Measurements from ENCODE around the gene IL1RAPL1. TPM values are rescaled to one million over a fixed set of nuclear protein-coding genes. Genes with fewer than 3 reads are reported as not detected.

The IL1RAPL1 gene
- polyA plus RNA-seq, 1 of the 3 experiments (the other 2 are of a cell fraction), result 2.8 TPM

- CTCF ChIA-PET, result no interaction called here
- TF ChIP-seq TAF1 (IDR thresholded peaks at IDR 0.05; ENCODE audit: borderline replicate concordance, low read depth, low read length) (no peak), EP300 (IDR thresholded peaks at IDR 0.05; ENCODE audit: borderline replicate concordance in 1 of 2, low read depth in 1 of 2, low read length in 1 of 2) (no peak), MAX (IDR thresholded peaks at IDR 0.05; ENCODE audit: low read depth) (no peak), REST (IDR thresholded peaks at IDR 0.05; ENCODE audit: low read depth, low read length) (no peak), FOXM1 (IDR thresholded peaks at IDR 0.05; ENCODE audit: low read depth) (no peak), GATA2 (CRISPR knock-in tag; IDR thresholded peaks at IDR 0.05) (no peak)
- TF ChIP-seq, protein P1, sequence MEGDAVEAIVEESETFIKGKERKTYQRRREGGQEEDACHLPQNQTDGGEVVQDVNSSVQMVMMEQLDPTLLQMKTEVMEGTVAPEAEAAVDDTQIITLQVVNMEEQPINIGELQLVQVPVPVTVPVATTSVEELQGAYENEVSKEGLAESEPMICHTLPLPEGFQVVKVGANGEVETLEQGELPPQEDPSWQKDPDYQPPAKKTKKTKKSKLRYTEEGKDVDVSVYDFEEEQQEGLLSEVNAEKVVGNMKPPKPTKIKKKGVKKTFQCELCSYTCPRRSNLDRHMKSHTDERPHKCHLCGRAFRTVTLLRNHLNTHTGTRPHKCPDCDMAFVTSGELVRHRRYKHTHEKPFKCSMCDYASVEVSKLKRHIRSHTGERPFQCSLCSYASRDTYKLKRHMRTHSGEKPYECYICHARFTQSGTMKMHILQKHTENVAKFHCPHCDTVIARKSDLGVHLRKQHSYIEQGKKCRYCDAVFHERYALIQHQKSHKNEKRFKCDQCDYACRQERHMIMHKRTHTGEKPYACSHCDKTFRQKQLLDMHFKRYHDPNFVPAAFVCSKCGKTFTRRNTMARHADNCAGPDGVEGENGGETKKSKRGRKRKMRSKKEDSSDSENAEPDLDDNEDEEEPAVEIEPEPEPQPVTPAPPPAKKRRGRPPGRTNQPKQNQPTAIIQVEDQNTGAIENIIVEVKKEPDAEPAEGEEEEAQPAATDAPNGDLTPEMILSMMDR (IDR thresholded peaks at IDR 0.05), result no peak
- TF ChIP-seq, protein P2, sequence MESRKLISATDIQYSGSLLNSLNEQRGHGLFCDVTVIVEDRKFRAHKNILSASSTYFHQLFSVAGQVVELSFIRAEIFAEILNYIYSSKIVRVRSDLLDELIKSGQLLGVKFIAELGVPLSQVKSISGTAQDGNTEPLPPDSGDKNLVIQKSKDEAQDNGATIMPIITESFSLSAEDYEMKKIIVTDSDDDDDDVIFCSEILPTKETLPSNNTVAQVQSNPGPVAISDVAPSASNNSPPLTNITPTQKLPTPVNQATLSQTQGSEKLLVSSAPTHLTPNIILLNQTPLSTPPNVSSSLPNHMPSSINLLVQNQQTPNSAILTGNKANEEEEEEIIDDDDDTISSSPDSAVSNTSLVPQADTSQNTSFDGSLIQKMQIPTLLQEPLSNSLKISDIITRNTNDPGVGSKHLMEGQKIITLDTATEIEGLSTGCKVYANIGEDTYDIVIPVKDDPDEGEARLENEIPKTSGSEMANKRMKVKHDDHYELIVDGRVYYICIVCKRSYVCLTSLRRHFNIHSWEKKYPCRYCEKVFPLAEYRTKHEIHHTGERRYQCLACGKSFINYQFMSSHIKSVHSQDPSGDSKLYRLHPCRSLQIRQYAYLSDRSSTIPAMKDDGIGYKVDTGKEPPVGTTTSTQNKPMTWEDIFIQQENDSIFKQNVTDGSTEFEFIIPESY (IDR thresholded peaks at IDR 0.05; ENCODE audit: borderline replicate concordance, low read depth), result no peak
- no peaks in the 10 kb centered on the region for H3F3A ChIP-seq (replicated peaks; ENCODE audit: insufficient read depth)
- POLR2A ChIA-PET, result no interaction called here
- H3K27me3 ChIP-seq (ENCODE audit: insufficient read depth), result no peaks in the 10 kb centered on the region
- no peak overlapping the region for H3K27ac ChIP-seq (ENCODE audit: low read depth in 2 of 2, low read length in 1 of 2)
- no peaks in the 10 kb centered on the region for H4K20me1 ChIP-seq (ENCODE audit: insufficient read depth)
- DNase-seq, result no peak
- no peak overlapping the region for H3K4me2 ChIP-seq
- no peaks in the 10 kb centered on the region for H3K9me3 ChIP-seq
- no peaks in the 10 kb centered on the region for H3K36me3 ChIP-seq (replicated peaks in 1 of 2; ENCODE audit: control insufficient read depth in 1 of 2, insufficient read depth in 2 of 2, low read length in 1 of 2)
- no peak overlapping the region for H2AFZ ChIP-seq (ENCODE audit: low read depth)
- no peaks in the 10 kb centered on the region for H3K9me2 ChIP-seq
- H3K79me2 ChIP-seq (ENCODE audit: insufficient read depth), result no peaks in the 10 kb centered on the region
- WGBS (ENCODE audit: low lambda C conversion rate), result 0% methylated on average over 3 of the region's 3 CpGs
- H3K4me1 ChIP-seq (ENCODE audit: control insufficient read depth in 1 of 2, insufficient read depth in 2 of 2, low read depth in 1 of 2, low read length in 1 of 2), result no peaks in the 10 kb centered on the region
- H3K9ac ChIP-seq, result no peak overlapping the region
- no peak overlapping the region for H3K4me3 ChIP-seq (ENCODE audit: low read depth in 2 of 2, low read length in 1 of 2)
These were observed 359.6 kb downstream of the IL1RAPL1 start for GRCh38 chrX:28946846-28947245.

DNA sequence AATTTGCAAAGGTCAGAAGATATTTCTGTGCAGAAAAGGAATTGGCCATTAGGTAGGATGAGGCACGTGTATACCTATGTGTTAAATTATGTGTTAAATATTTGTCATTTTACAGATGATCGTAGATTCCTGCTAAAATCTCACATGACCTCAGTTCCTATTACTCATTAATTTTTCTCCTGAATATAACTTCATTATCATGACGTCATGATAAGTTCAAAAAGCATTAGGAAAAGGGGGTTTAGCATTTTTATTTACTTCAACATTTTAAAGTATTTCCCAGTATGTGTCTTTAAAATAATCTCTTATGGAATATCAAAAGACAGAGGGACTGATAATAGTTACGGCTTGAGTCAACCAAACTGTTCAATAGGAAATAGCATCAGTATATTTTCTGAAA lies 372.8 kb downstream of the IL1RAPL1 start:
- no peaks in the 10 kb centered on the region for H3K36me3 ChIP-seq (replicated peaks in 1 of 2; ENCODE audit: control insufficient read depth in 1 of 2, insufficient read depth in 2 of 2, low read length in 1 of 2)
- H4K20me1 ChIP-seq (ENCODE audit: insufficient read depth), result no peaks in the 10 kb centered on the region
- ChIA-PET POLR2A (no interaction called here), CTCF (no interaction called here)
- H3K4me2 ChIP-seq, result no peak overlapping the region
- H3K4me1 ChIP-seq (ENCODE audit: control insufficient read depth in 1 of 2, insufficient read depth in 2 of 2, low read depth in 1 of 2, low read length in 1 of 2), result no peaks in the 10 kb centered on the region
- no peaks in the 10 kb centered on the region; the same call in 1 of the 2 replicates for H3K27me3 ChIP-seq (ENCODE audit: insufficient read depth)
- H3K9ac ChIP-seq, result no peak overlapping the region
- H3K79me2 ChIP-seq (ENCODE audit: insufficient read depth), result no peaks in the 10 kb centered on the region
- H3F3A ChIP-seq (replicated peaks; ENCODE audit: insufficient read depth), result no peaks in the 10 kb centered on the region
- H3K4me3 ChIP-seq (ENCODE audit: low read depth in 2 of 2, low read length in 1 of 2), result no peak overlapping the region
- H3K27ac ChIP-seq (ENCODE audit: low read depth in 2 of 2, low read length in 1 of 2), result no peak overlapping the region
- no peaks in the 10 kb centered on the region for H3K9me2 ChIP-seq
- no peak for DNase-seq
- H2AFZ ChIP-seq (ENCODE audit: low read depth), result no peak overlapping the region
- H3K9me3 ChIP-seq, result no peaks in the 10 kb centered on the region
- WGBS (ENCODE audit: low lambda C conversion rate), result 8% methylated on average over 4 of the region's 4 CpGs
- TF ChIP-seq EP300 (IDR thresholded peaks at IDR 0.05; ENCODE audit: borderline replicate concordance in 1 of 2, low read depth in 1 of 2, low read length in 1 of 2) (no peak), RXRA (IDR thresholded peaks at IDR 0.05; ENCODE audit: borderline replicate concordance, low read depth) (no peak), ELF1 (IDR thresholded peaks at IDR 0.05) (no peak), GATA2 (CRISPR knock-in tag; IDR thresholded peaks at IDR 0.05) (no peak), FOXJ3 (CRISPR knock-in tag; IDR thresholded peaks at IDR 0.05) (no peak), NFIC (IDR thresholded peaks at IDR 0.05; ENCODE audit: borderline replicate concordance) (no peak), JUND (IDR thresholded peaks at IDR 0.05) (no peak), TCF12 (IDR thresholded peaks at IDR 0.05) (no peak), TEAD4 (IDR thresholded peaks at IDR 0.05; ENCODE audit: borderline replicate concordance, insufficient read depth) (no peak), SMC3 (IDR thresholded peaks at IDR 0.05; ENCODE audit: low read depth, low read length) (no peak), RAD21 (IDR thresholded peaks at IDR 0.05; ENCODE audit: low read length) (no peak)
- TF ChIP-seq, protein P3, sequence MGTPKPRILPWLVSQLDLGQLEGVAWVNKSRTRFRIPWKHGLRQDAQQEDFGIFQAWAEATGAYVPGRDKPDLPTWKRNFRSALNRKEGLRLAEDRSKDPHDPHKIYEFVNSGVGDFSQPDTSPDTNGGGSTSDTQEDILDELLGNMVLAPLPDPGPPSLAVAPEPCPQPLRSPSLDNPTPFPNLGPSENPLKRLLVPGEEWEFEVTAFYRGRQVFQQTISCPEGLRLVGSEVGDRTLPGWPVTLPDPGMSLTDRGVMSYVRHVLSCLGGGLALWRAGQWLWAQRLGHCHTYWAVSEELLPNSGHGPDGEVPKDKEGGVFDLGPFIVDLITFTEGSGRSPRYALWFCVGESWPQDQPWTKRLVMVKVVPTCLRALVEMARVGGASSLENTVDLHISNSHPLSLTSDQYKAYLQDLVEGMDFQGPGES (IDR thresholded peaks at IDR 0.05; ENCODE audit: low read depth, low read length), result no peak

Data from SK-N-SH (cell line).